Iris pigment epithelial cell (primary cell): ENCODE data around the gene CALM3.

Experiments
- DNase-seq: peaks from one replicate; pipeline ENCODE4 v3.0.0-alpha.2; 2011; ENCODE audit warnings: low read depth

The CALM3 gene

DNA sequence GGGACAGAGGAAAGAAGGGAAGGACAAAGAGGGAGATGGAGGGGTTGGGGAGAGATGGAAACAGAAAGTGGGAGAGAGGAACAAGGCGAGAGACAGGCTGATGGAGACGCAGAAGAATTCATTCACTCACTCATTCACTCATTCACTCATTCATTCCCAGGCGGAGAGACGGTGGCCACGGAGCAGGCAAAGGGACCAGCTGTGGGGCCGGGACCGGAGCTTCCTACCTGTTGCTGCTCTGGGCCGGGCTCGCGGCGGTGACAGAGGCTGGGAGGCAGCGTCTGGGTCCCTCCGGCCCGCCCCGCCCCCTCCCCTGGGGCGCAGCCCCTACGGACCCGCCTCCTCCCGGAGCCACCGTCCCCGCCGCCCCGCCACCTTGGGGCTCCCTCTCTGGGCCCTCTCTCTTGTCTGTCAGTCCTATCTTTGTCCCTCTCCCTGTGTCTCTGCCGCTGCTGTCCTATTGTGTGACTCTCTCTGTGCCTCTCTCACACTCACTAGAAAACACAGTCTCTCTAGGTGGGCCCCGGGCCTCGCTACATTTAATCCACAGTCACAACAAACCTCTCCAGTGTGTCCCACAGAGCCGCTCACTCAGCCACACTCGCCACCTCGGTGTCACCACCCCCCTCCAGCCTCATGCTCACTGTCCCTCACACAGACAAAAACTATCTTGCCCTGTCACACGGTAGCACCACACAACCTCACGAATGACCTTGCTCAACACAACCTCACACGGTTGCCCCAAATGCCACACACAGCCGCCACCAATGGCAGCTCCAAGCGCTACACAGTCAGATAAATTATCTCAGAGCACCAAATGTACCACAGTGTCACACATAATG, 35.0 kb downstream of the CALM3 start, which contains the start of gene GNG8:
TSS of gene GNG8 (minus strand) at position 283 of the 842 bp plus-strand sequence. CDS start 1,520 bp downstream, outside the sequence.
- no peak for DNase-seq

DNA sequence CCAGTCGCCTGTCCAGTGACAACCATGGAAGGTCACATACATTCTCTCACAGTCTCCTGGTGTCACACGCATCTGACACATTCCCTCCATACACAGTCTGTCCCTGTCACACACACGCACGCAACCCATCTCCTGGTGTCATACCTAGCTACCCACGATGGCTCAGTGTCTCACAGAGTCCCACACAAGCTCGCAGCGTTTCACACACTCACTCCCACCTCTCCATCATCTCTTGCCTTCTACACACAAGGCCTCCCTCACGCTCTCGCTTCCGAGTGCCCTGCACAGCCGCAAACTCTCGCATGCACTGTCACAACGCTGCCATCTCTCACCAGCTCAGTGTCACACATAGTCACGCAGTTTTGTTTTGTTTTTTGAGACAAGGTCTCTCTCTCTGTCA, 36.1 kb downstream of the CALM3 start:
- no peak for DNase-seq

DNA sequence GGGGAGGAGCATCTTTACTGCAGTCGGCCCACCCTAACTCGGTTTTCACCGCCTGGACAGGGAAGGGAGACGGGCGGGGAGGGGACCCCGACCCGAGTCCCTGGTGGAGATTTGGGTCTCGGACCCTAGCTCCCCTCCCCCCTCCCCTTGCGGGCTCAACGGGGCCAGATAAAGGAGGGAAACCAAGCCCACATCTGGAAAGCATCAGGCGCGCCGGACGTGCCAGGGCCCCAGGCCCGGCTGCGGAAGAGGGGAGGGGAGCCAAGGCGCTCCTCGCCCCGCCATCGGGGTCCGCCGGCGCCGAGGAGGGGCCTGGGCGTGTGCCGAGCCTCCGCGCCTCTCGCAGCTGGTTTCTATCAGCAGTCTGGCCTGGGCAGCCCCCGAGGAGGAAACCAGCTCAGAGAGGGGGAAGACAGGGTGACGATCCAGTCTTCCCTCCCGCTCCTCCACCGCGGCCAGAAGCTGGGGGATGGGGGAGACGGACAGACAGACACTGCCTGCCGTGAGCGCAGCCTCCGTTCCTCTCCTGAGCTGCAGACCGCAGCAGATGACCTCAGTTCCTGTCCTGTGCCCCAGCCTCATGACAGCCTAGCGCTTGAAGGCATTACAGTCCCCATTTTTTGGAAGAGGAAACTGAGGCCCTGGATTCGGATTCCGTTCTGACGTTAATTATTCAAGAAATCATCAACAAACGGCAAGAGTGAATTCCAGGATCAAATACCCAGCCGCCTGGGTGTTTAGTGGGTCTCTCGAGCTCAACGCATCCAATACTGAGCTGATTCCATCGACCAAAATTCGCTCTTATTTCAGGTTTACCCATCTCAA, 38.4 kb downstream of the CALM3 start:
- peak; percentile 54 for DNase-seq

DNA sequence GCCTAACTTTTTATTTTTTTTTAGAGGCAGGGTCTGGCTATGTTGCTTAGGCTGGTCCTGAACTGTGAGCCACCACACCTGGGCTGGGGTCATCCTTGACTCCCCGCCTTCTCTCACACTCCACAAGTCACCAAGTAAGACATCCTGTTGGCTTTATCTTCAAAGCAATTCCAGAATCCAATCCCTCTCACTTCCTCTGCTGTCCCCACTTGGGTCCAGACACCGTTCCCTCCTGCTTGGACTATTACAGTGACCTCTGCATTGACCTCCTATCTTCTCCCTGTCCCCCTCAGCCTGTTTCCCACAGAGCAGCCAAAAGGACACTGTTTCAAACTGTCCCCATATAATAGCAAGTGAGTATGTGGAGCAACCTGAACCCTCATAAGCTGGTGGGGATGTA, 39.5 kb downstream of the CALM3 start:
- DNase-seq: no peak

DNA sequence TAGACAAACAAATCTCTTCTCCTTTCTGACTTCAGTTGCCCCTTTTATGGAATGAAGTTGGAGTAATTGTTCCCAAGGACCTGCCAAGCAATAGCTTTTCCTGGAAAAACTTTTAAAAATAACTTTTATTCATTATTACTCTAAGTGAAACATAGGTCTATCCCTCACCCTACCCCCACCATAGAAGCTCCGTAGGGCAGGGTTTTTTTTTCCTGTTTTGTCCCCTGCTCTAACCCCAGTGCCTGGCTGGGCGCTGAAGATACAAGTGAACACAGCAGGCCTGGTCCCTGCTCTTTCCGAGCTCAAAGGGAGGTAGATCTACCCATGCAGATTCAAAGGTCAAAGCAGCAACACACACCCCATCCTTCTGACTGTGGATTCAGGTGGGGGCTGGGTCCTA, 43.6 kb downstream of the CALM3 start:
- no peak for DNase-seq

DNA sequence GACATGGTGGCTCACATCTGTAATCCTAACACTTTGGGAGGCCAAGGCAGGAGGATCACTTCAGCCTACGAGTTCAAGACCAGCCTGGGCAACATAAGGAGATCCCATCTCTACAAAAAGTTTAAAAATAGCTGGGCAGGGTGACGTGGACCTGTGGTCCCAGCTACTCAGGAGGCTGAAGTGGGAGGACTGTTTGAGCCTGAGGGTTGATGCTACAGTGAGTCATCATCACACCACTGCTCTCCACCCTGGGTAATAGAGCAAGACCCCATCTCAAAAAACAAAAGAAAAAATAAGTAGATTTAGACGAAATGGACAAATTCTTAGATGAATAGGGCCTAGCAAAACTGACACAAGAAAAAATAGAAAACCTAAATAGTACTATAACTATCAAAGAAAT, 45.3 kb downstream of the CALM3 start:
- no peak for DNase-seq

DNA sequence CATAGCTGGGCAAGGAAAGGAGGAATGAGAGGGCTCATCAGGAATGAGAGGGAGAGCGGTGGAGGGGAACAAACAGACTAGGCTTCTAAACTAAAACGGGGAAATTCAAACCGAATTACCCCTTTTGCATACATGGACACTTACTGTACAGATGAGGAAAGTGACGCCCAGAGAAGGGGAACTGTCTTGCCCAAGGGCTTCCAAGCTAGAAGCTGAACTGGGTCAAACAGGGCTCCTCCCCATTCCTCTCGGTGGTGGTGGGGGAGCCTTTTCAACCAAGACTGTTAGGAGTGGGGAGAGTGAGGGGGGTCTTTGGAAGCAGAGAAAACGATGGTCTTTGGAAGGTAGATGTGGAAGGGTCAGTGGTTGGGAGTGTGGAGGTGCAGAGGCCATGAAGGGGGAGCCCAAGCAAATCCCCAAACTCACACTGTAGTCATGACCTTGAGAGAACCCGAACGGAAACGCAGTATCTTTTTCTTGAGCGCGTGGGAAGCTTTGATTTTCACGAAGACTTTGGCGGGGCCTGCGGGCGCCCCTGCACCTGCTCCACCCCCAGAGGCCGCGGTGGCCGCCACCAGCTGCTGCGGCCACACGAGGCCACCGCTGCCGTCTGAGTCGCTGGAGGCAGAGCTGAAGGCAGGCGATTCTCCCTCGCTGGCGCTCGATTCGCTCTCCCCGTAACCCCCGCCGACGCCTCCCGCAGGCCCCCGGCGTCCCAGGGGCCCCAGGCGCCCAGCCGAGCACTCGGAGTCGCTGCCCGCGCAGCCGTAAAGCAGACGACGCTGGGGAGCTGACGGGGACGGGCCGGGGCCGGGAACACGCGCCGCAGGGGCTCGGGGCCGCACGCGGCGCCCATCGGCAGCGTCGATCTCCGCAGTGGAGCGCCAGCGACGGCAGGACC, 47.2 kb downstream of the CALM3 start:
- no peak for DNase-seq

DNA sequence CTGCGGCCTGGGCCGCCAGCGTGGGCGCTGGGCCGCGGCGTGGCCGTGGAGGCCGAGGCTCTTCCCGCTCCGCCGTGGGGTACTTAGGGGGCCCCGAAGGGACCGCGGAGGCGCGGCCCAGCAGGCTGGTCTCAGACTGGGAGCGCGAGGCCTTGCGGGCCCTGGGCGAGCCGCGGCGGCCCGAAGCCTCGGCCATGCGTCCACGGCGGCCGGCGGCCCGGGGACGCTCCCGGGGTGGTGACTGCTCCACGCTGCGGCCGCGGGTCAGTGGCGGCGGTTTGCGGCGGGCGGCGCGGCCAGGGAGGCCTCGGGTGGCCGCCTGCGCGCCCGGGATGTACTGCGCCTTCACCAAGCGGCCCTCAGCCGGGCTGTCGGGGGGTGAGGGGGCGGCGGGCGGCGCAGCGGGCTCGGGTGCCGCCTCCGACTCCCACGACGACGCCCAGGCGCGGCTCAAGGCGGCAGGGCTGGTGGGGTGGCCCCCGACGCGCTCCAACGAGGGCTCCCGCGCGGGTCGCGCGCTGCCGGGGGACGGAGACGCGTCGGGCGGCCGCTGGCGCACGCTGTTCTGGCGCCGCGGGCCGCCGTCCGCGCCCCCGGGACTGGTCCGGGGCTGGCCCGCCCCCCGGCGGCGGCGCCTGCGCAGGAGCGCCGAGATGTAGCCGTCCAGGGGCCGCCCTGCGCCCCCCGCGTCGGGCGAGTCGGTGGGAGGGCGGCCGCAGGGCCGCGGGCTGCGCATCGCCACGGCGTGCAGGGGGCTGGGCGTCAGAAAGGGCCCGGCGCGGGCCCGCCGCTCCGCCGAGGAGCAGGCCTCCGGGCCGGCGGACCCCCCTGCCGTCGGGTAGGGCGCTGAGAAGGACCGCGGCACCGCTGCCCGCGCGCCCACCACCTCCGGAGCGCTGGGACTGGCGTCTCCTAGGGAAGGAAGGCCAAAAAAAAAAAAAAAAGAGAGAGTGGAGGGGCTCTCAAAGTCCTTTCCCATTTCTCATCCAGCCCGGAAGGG, 48.1 kb downstream of the CALM3 start:
- no peak for DNase-seq

DNA sequence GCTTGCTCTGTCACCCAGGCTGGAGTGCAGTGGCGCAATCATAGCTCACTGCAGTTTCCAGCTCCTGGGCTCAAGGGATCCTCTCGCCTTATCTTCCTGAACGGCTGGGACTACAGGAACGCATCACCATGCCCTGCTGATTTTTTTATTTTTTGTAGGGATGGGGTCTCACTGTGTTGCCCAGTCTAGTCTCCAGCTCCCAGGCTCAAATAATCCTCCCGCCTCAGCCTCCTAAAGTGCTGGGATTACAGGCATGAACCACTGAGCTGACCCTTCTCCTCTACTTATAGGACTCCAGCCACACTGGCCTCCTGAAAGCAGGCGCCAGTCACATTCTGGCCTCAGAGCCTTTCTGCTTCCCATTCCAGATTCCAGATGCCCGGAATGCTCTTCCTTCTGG, 49.3 kb downstream of the CALM3 start:
- no peak for DNase-seq

DNA sequence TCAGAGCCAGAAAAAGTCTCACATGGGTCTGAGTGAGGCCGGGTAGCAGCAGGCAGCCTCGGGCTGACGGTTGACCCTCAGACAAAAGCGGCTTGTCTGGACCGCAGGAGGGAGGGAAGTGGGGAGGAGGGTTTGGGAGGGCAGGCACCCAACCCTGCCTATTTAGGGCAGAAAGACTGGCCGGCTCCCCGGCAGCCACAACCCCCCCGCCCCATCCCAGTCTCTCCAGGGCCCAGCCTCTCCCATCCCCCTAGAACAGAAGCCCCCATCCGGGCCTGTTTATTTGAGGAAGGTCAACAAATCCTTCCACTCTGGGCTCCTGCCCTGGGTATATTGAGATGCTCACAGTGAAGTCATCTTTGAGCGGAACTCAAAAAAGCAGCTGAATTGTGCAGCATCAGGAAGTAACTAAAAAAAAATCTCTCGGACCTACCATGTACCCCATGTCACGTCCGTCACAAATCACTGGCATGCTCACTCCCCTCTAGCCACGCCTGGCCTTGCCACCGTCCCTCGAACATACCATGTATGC, 53.6 kb downstream of the CALM3 start:
- no peak for DNase-seq

DNA sequence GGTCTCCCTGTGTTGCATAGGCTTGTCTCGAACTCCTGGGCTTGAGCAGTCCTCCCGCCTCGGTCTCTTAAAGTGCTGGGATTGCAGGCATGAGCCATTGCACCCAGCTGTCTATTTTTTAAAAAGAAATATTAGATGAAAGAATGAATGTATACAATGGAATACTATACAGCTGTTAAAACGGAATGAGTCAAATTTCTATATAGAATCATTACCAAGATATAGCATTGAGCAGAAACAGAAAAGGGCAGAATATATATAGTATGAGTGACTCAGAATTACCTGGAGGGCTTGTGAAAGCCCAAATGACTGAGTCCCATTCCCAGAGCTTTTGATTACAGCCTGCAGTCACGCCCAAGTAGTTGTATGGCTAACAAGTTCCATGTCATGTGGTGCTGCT, 55.4 kb downstream of the CALM3 start:
- DNase-seq: no peak

DNA sequence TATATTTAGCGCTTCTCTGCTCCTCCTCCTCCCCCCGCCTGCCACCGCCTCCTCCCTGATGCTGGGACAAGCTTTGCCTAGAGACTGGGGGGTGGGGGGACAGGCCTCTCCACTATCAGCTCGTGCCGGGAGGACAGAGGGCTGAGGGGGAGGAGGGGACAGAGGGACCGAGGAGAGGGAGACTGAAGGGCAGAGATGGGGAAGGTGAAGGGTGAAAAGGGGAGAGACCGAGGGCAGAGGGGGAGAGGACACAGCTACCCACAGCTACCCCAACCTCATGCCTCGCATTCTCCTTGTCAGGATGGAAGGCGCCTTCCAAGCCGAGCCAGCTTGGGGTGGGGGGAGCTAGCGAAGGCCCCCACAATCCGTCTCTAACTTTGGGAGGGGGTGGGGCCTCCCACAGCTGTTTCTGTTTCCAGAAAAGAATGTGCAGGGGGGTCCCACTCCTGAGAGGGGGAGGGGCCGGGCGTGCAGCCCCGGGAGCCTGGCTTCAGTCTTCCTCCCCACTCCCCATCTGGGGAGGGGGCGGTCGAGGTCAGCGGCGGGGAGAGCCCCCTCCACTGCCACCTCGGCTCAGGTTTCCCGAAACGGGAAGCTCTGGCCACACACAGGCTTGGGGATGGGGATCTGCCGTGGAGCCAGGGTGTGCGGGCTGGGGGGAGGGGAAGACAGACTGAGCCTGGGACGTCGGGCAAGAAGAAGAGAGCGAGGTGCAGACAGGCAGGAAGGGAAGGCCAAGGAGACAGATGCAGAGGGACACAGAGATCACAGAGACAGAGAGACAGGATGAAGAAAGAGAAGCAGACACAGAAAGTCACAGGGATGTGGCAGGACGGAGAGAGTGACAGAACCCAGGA, 58.2 kb downstream of the CALM3 start:
- DNase-seq: peak; percentile 10

DNA sequence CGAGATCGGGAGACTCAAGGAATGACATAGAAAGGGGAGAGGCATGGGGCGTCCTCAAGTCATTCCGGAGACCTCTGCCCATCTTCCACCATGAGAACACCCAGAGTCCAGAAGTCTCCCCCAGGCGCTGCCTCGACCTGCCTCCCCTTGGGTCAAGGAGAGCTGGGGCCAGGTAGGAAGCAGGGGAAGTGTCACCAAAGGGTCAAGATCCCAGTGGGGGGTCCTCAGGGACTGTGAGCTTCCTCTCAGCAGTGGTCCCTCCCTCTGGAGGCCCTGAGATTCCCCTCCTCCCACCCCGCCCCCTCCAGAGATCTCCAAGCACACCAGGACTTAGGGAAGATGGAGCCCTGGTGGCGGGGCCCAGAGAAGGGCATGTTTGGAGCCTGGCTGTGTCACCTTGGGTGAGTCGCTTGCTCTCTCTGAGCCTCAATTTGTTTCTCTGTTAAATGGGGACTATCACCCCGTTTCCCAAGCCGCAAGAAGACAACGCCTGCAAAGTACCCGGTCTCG, 58.9 kb downstream of the CALM3 start:
- no peak for DNase-seq
